Activated gamma-delta T cell (primary cell): Measurements from ENCODE around the gene SMC6.

Source experiments
- DNase-seq: peaks from one replicate; lab custom pipeline; 2025; lab: John Stamatoyannopoulos, UW

The SMC6 gene

DNA sequence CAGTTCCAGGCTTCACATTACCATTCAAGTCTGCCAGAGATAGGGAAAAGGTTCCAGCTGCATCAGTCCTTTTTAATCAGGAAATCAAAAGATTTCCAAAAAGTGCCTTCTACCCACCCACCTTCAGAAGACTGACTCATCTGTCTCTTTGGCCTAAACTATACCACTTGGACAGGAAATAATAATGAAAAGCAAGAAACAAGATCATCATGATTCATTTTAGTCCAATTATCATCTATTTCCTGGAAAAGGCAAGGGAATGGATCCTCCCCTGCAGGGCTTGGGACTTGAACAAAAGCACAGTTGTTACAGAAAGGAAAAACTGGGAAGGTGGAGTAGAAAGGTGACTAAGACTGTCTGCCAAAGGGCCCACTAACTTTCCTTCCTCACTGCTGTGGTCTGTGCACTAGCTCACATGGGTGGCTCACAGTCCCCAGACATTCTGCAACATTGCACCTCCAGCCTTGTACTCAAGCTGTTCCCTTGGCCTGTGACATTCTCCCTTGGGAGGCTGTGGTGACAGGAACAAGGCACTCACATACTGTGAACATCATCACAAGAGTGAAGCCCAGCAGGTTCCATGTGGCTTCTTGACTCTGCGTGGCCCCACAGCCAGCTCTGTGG lies 137.8 kb downstream of the SMC6 start:
- DNase-seq: no peak

DNA sequence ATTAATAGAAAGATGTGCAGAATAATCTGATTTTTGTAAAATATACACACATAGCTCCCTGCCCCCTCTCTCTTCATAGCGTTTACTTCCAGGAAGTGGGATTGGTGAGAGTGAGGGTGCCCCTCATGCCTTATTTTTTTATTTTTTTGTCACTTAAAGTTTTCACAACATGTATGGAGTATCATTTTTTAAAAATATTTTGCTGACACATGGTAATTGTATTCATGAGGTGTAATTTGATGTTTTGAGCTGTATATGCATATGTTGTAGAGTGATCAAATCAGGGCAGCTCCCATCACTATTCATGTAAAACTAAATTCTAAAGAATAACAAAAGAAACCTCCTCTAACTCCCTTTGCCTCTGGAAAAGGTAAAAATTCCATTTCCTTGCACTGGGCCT lies 138.5 kb downstream of the SMC6 start:
- no peak for DNase-seq

DNA sequence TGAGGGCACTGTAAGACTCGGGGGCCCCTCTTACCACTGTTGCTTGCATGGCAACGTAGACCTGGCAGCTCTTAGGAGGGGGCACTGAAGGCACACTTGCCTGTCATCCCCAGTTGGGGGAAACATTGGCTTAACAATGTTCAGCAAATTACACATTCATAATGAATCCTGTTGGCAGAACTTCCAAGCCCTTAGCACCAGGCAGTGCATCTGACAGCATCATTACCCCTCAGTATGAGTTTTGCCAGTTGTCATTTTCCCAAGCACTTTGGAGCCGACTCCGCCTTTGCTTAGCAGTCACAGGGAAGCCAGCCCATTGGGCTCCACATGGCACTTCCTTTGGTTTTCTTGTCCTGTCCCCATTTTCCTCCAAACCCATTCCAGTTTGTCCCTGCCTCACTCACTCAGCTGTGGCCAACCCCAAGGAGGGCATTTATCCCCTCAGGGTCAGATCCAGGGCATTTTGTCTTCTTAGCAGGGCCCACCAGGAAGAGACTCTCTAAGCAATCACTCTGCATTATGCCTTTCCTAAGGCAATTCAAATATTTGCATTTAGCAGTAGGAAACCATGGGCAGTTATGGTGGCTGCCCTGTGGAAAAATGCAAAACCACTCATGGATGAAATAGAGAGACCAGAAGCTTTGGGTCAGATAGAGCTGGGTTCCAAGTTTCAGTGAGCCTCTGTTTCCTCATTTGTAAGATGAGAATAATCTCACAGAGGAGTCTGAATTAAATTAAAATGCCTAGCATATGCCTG lies 139.3 kb downstream of the SMC6 start:
- DNase-seq: no peak
